Measurements from ENCODE around the gene UCHL1. TPM values are rescaled to one million over a fixed set of nuclear protein-coding genes. Genes with fewer than 3 reads are reported as not detected.
"Not testable (repeated sequence)": the region's sequence is repeated elsewhere in the genome, so short reads cannot be mapped to it uniquely, and the experiment has no call there.

UCHL1 gene
- total and polyA plus RNA-seq, 2 of the 13 experiments (the other 11 are each of a cell fraction or from before 2014, with no cell fraction given): not detected

GRCh38 chr4:41269682-41270081, 13.0 kb downstream of the UCHL1 start:
- in situ Hi-C loops (cut with HindIII; ENCODE audit: extremely low pct_ligation_motif_present, low pct_unique_long_range_greater_than_20kb): loop anchor here (10.0 kb wide), 1 partner anchor 615 kb away; no protein-coding TSS in a partner anchor
- POLR2A ChIA-PET: no interaction called here
- no TSS peak for BruUV-seq (replicated peaks)
- H3K27ac ChIP-seq (ENCODE audit: extremely low read length, insufficient read depth, low read length): no peak overlapping the region
- FAIRE-seq (no peak), ATAC-seq (no peak), DNase-seq (ENCODE audit: low spot score) (no peak)
- H3K4me1 ChIP-seq (ENCODE audit: insufficient read depth, low read length): no peaks in the 10 kb centered on the region
- H4K20me1 ChIP-seq (ENCODE audit: insufficient read depth, low read length): no peaks in the 10 kb centered on the region
- no peak overlapping the region for H3K4me2 ChIP-seq (ENCODE audit: low read depth, low read length)
- CTCF ChIA-PET (ENCODE audit: low intra/inter-chr PET ratio, low total read pairs): no interaction called here
- intact Hi-C loops (cut with micrococcal nuclease; ENCODE audit: unreplicated experiment): no loop called here
- no peaks in the 10 kb centered on the region for H3K79me2 ChIP-seq (ENCODE audit: insufficient read depth, low read length)
- TF ChIP-seq NCOA2 (CRISPR knock-in tag; IDR thresholded peaks at IDR 0.05) (no peak), MXD4 (CRISPR knock-in tag; IDR thresholded peaks at IDR 0.05) (no peak), ZSCAN20 (CRISPR knock-in tag; IDR thresholded peaks at IDR 0.05; ENCODE audit: borderline replicate concordance) (no peak), MZF1 (CRISPR knock-in tag; IDR thresholded peaks at IDR 0.05; ENCODE audit: borderline replicate concordance) (no peak), ZNF564 (CRISPR knock-in tag; IDR thresholded peaks at IDR 0.05) (no peak), RERE (CRISPR knock-in tag; IDR thresholded peaks at IDR 0.05; ENCODE audit: low read depth) (no peak)
- TF ChIP-seq, protein P1, sequence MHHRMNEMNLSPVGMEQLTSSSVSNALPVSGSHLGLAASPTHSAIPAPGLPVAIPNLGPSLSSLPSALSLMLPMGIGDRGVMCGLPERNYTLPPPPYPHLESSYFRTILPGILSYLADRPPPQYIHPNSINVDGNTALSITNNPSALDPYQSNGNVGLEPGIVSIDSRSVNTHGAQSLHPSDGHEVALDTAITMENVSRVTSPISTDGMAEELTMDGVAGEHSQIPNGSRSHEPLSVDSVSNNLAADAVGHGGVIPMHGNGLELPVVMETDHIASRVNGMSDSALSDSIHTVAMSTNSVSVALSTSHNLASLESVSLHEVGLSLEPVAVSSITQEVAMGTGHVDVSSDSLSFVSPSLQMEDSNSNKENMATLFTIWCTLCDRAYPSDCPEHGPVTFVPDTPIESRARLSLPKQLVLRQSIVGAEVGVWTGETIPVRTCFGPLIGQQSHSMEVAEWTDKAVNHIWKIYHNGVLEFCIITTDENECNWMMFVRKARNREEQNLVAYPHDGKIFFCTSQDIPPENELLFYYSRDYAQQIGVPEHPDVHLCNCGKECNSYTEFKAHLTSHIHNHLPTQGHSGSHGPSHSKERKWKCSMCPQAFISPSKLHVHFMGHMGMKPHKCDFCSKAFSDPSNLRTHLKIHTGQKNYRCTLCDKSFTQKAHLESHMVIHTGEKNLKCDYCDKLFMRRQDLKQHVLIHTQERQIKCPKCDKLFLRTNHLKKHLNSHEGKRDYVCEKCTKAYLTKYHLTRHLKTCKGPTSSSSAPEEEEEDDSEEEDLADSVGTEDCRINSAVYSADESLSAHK (CRISPR knock-in tag; IDR thresholded peaks at IDR 0.05; ENCODE audit: borderline replicate concordance): no peak
- H3K4me3 ChIP-seq (replicated peaks in 1 of 3; ENCODE audit: insufficient read depth in 1 of 3, low read depth in 2 of 3, low read length in 3 of 3): no peak overlapping the region
- no peak overlapping the region for H3K9ac ChIP-seq (ENCODE audit: insufficient read depth, low read depth, low read length)
- no peaks in the 10 kb centered on the region for H3K9me3 ChIP-seq (ENCODE audit: low read length)
- H2AFZ ChIP-seq (ENCODE audit: low read length): no peak overlapping the region
- no peaks in the 10 kb centered on the region for H3K36me3 ChIP-seq (replicated peaks in 1 of 2; ENCODE audit: control insufficient read depth in 1 of 2, insufficient read depth in 2 of 2, low read length in 2 of 2)
- H3K27me3 ChIP-seq (ENCODE audit: control insufficient read depth in 1 of 2, insufficient read depth in 2 of 2, low read length in 2 of 2): no peaks in the 10 kb centered on the region

GRCh38 chr4:41275931-41276330, 19.2 kb downstream of the UCHL1 start:
- H3K4me2 ChIP-seq (ENCODE audit: low read depth, low read length); POLR2A ChIA-PET; CTCF ChIA-PET (ENCODE audit: low intra/inter-chr PET ratio, low total read pairs); H4K20me1 ChIP-seq (ENCODE audit: insufficient read depth, low read length); in situ Hi-C loops (cut with HindIII; ENCODE audit: extremely low pct_ligation_motif_present, low pct_unique_long_range_greater_than_20kb); H3K27me3 ChIP-seq (ENCODE audit: control insufficient read depth in 1 of 2, insufficient read depth in 2 of 2, low read length in 2 of 2); H3K36me3 ChIP-seq (replicated peaks in 1 of 2; ENCODE audit: control insufficient read depth in 1 of 2, insufficient read depth in 2 of 2, low read length in 2 of 2); H3K9ac ChIP-seq (ENCODE audit: insufficient read depth, low read depth, low read length); FAIRE-seq; H3K4me3 ChIP-seq (replicated peaks in 1 of 3; ENCODE audit: insufficient read depth in 1 of 3, low read depth in 2 of 3, low read length in 3 of 3); H3K27ac ChIP-seq (ENCODE audit: extremely low read length, insufficient read depth, low read length); H2AFZ ChIP-seq (ENCODE audit: low read length); H3K79me2 ChIP-seq (ENCODE audit: insufficient read depth, low read length); H3K4me1 ChIP-seq (ENCODE audit: insufficient read depth, low read length); H3K9me3 ChIP-seq (ENCODE audit: low read length); BruUV-seq (replicated peaks); intact Hi-C loops (cut with micrococcal nuclease; ENCODE audit: unreplicated experiment); DNase-seq (ENCODE audit: low spot score); ATAC-seq: not testable (repeated sequence)
- 41% methylated on average over 10 of the region's 13 CpGs for WGBS (ENCODE audit: low lambda C conversion rate)
